ENCODE measurements around the gene ARID3A.

ARID3A gene

GRCh38 chr19:963486-963951, 37.7 kb downstream of the ARID3A start:
- no peak for DNase-seq

GRCh38 chr19:964116-964520, 38.3 kb downstream of the ARID3A start:
- no peak for DNase-seq

DNA sequence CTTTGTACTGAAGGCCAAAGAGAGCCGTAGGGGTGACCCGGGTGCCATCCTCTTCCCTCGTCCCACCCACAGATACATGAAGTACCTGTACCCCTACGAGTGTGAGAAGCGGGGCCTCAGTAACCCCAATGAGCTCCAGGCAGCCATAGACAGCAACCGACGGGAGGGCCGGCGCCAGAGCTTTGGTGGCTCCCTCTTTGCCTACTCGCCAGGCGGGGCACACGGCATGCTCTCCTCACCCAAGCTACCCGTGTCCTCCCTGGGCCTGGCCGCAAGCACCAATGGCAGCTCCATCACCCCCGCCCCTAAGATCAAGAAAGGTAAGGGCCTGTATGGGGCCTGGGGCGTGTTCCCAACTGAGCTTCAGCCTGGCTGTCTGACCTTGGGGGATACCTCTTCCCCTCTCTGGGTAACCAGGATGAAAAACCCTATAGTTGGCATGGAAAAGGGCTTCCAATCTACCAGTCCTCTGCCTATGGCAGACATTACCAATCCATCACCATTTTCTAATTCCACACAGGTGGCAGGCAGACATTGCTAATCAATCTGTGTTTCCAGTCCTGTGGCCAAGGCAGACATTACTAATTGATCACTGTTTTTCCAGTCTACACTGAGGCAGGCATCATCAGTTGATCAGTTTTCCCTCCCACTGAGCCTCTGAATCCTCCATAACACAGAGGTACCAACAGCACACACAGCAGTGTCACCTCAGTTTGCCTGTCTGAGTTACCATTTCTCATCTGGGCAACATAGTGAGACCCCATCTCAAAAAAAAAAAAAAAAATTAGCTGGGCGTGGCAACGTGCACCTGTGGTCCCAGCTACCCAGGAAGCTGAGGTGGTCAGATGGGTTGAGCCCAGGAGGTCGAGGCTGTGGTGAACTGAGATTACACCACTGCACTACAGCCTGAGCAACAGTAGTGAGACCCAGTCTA, 39.2 kb downstream of the ARID3A start:
- DNase-seq = no peak

DNA sequence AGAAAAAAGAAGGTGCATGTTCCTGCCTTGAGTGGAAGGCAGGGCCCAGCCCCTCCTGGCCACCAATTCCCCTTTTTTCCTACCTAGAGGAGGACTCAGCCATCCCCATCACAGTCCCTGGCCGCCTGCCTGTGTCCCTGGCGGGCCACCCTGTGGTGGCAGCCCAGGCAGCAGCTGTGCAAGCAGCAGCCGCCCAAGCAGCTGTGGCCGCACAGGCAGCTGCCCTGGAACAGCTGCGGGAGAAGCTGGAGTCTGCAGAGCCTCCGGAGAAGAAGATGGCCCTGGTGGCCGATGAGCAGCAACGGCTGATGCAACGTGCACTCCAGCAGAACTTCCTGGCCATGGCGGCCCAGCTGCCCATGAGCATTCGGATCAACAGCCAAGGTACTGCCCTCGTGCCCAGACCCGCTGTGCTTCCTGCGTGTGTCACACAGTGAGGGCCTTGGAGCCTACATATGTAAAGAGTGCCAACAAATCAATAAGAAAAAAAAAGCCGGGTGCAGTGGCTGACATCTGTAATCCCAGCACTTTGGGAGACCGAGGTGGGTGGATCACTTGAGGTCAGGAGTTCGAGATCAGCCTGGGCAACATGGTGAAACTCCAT, 40.8 kb downstream of the ARID3A start:
- no peak for DNase-seq

- DNase-seq = no peak
Measured at GRCh38 chr19:970695-971094, 44.9 kb downstream of the ARID3A start.

GRCh38 chr19:971795-972194, 46.0 kb downstream of the ARID3A start:
- no peak for DNase-seq

DNA sequence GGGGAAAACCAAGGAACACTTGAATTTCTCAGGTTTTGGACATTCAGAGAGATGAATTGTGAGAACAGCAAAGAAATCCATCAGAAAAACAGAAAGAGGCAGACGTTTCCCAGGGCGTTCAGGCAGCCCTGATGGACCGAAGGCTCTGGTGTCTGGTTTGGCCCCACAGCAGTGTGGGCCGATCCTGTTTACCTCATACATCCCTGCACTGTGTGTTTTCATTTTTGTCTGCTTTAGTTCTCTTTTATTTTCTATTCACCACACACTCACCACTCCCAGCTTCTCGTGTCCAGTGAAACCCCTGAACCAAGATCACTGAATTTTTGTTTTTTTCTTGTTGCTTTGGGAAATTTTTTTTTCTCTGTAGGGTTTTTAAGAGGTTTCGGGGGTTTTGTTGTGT, 46.4 kb downstream of the ARID3A start:
- DNase-seq = no peak

GRCh38 chr19:973726-974563, 48.1 kb downstream of the ARID3A start:
- no peak for DNase-seq

GRCh38 chr19:974564-975257, 48.9 kb downstream of the ARID3A start:
- no peak for DNase-seq

DNA sequence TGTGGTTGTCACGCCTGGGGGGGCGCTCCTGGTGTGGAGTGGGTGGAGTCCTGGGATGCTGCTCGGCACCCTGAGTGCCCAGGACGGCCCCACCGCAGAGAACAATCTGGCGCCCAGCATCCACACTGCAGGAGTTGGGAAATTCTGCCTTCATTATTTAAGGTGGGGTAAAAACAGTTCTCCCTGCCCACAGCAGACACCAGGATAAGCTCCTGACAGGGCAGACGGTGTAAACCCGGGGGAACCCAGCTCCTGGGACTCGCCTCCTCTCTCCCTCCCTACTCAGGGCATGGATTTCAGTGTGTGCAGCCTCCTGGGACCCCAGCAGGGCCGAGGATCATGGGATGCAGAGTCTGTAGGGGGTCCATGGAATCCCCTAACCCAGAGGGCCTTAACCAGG, 50.6 kb downstream of the ARID3A start:
- DNase-seq = no peak

- DNase-seq = no peak
Measured at GRCh38 chr19:977058-977464, 51.2 kb downstream of the ARID3A start.

DNA sequence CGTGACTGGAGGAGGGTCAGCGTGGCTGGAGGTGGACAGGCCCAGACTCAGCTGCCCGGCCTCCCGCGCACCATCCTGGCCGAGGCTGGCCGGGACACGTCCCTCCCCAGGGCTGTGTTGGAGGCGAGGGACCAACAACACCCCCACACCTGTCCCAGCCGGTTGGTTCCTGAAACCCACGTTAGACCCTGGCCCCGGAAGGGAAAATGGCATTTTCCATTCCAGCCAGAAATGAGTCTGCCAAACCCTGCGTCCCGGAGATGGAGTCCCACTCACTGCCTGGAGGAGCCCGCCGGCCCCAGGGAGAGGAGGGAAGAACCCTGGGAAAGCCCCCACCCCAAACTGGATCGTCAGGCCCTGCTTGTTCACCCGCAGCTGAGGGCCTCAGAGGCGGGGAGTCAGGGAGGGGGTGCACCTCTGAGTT, 53.5 kb downstream of the ARID3A start:
- DNase-seq = no peak

GRCh38 chr19:980133-980998, 54.5 kb downstream of the ARID3A start:
- no peak for DNase-seq

DNA sequence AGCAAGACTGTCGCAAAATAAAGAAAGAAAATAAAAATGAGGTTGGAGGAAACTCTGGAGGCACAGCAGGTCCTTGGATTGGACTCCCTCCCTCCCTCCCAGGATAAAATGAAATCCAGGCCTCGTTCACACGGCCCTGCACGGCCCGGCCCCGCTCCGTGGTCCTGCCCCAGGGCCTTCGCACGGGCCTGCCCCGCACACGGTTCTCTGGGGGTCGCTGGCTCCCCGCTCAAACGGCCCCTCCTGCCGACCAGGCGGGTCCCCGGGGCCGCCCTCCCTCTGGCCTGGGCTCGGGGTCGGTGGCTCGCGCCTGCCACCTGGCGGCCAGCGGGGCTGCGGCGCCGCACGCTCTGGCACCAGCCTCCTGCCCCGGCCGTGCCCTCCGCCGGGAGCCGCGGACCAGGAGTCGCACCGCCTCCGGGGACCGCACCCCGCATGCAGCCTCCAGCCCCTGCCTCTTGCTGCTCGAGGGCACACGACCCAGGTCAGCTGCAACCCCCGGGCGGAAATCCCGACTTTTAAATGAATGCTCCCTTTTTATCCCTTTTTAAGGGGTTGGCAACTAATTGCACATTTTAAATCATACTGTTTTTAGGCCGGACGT, 56.8 kb downstream of the ARID3A start:
- peak; percentile 76 for DNase-seq

GRCh38 chr19:984165-984967, 58.5 kb downstream of the ARID3A start, which contains the start of gene WDR18:
TSS of gene WDR18 (plus strand) at chr19:984345. CDS start at chr19:984354, 9 bp downstream.
- DNase-seq = peak; percentile 91

GRCh38 chr19:986083-986482, 60.2 kb downstream of the ARID3A start:
- no peak for DNase-seq

- no peak for DNase-seq
Measured at GRCh38 chr19:988081-988480, 62.2 kb downstream of the ARID3A start.

DNA sequence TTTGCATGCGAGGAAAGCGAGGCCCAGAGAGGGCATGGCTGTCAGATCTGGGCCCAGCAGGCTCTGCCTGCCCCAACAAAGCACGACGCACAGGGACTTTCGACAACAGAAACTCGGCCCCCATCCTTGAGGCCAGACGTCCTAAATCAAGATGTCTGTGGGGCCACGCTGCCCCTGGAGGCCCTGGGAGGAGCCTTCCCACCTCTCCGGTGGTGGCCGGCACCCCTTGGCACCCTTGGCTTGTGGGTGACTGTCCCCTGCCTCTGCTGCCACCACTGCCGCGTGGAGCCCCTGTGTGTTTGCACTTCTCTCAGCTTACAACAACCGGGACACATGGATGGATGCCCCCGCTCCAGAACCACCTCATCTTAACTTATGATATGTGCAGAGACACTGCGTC, 62.7 kb downstream of the ARID3A start:
- no peak for DNase-seq

DNA sequence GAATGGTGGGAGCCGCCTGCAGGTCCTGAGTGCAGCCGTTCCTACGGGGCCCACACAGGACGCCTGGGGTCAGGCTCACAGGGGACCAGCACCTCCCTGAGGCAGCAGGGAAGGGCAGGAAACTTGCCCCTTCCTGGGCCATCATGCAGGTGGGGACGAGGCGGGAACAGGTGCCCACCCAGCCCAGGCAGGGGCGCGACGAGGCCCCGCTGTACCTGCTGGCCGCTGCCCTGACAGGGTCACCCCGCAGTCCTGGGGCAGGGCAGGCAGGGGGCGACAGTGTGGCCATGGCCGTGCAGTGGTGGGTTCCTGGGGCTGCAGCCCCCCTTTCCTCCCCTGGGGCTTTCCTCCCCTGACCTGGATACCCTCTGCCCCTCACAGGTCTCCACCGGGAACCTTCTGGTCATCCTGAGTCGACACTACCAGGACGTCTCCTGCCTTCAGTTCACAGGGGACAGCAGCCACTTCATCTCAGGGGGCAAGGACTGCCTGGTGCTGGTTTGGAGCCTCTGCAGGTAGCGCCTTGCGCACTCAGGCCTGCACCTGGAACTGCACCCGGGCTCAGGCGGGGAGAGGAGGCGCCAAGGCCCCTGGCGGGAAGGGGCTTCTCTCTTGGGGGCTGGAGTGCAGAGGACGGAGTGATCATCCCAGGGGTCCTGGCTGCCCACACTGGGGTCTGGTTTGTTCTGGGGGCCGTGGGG, 63.7 kb downstream of the ARID3A start:
- no peak for DNase-seq
